Loucy (cell line): ENCODE results near the gene ZNF785.

Experiments
- EZH2phosphoT487 ChIP-seq: fragments of 200-600 bp; IDR thresholded peaks from 2 replicates; pipeline ENCODE4 v1.6.1; 2018; ENCODE audit warnings: antibody characterized with exemption, mild to moderate bottlenecking, moderate library complexity, borderline replicate concordance
- TF ChIP-seq, protein P1 (sequence below): fragments of 200-600 bp; sonication (generic); conservative IDR thresholded peaks from 2 replicates; pipeline ENCODE4 v1.5.1; 2014; ENCODE audit warnings: mild to moderate bottlenecking, antibody characterized with exemption, low read length

GRCh38 chr16:30561089-30561816 lies 24.2 kb downstream of the ZNF785 start:
- TF ChIP-seq, protein P1, sequence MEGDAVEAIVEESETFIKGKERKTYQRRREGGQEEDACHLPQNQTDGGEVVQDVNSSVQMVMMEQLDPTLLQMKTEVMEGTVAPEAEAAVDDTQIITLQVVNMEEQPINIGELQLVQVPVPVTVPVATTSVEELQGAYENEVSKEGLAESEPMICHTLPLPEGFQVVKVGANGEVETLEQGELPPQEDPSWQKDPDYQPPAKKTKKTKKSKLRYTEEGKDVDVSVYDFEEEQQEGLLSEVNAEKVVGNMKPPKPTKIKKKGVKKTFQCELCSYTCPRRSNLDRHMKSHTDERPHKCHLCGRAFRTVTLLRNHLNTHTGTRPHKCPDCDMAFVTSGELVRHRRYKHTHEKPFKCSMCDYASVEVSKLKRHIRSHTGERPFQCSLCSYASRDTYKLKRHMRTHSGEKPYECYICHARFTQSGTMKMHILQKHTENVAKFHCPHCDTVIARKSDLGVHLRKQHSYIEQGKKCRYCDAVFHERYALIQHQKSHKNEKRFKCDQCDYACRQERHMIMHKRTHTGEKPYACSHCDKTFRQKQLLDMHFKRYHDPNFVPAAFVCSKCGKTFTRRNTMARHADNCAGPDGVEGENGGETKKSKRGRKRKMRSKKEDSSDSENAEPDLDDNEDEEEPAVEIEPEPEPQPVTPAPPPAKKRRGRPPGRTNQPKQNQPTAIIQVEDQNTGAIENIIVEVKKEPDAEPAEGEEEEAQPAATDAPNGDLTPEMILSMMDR = no peak
- no peak for TF ChIP-seq EZH2phosphoT487
